IPS-15b (cell line): ENCODE results near the gene C1QTNF6.

Source experiments
- H3K27me3 ChIP-seq: one replicate; pipeline ENCODE4 v1.6.1; 2013; ENCODE audit warnings: low read length; ENCODE audit not compliant: control insufficient read depth, insufficient read depth
- H3K36me3 ChIP-seq: one replicate; pipeline ENCODE4 v1.6.1; 2013; ENCODE audit warnings: low read length; ENCODE audit not compliant: control insufficient read depth, insufficient read depth
- H3K4me1 ChIP-seq: one replicate; pipeline ENCODE4 v1.6.1; 2013; ENCODE audit warnings: mild to moderate bottlenecking, low read length; ENCODE audit not compliant: control insufficient read depth, insufficient read depth
- H3K4me3 ChIP-seq: one replicate; pipeline ENCODE4 v1.5.1; 2013; ENCODE audit warnings: low read depth, low read length
- H3K9ac ChIP-seq: one replicate; pipeline ENCODE4 v1.6.1; 2013; ENCODE audit warnings: low read depth, mild to moderate bottlenecking, low read length
- H3K9me3 ChIP-seq: one replicate; pipeline ENCODE4 v1.6.1; 2013; ENCODE audit warnings: mild to moderate bottlenecking, low read length; ENCODE audit not compliant: control insufficient read depth, insufficient read depth

C1QTNF6 gene

GRCh38 chr22:37133304-37134018, 54.6 kb downstream of the C1QTNF6 start:
- H3K9me3 ChIP-seq, result no peaks in the 10 kb centered on the region
- H3K36me3 ChIP-seq, result no peaks in the 10 kb centered on the region

GRCh38 chr22:37132773-37133172, 55.3 kb downstream of the C1QTNF6 start:
- H3K27me3 ChIP-seq, result no peaks in the 10 kb centered on the region

More at GRCh38 chr22:37133304-37134018, 54.6 kb downstream of the C1QTNF6 start:
- no peak overlapping the region for H3K4me3 ChIP-seq
- H3K4me1 ChIP-seq, result no peaks in the 10 kb centered on the region
- no peak overlapping the region for H3K9ac ChIP-seq
- H3K27me3 ChIP-seq, result no peaks in the 10 kb centered on the region

More at GRCh38 chr22:37132773-37133172, 55.3 kb downstream of the C1QTNF6 start:
- no peak overlapping the region for H3K4me3 ChIP-seq
- no peaks in the 10 kb centered on the region for H3K4me1 ChIP-seq
- H3K36me3 ChIP-seq, result no peaks in the 10 kb centered on the region
- H3K9ac ChIP-seq, result no peak overlapping the region
- no peaks in the 10 kb centered on the region for H3K9me3 ChIP-seq
